K562 (cell line): ENCODE measurements around the gene MAD1L1. TPM values are rescaled to one million over a fixed set of nuclear protein-coding genes. Genes with fewer than 3 reads are reported as not detected.

Experiments
- ATAC-seq: fragments of 200-7000 bp; cut with Tn5 transposase; 3 replicates; pipeline ENCODE4 v1.9.1; 2020; ENCODE audit warnings: moderate library complexity
- BruUV-seq: library from RNA; stranded (reverse); fragments of 400-500 nt; replicated peaks from 2 replicates; lab custom pipeline; 2021; lab: Mats Ljungman, UMichigan
- CTCF ChIA-PET: fragments of 300-600 bp; formaldehyde crosslinking; extraction: SDS; loops from one replicate; lab custom pipeline; 2021; ENCODE audit warnings: low intra/inter-chr PET ratio; lab: Yijun Ruan, JAX
- POLR2A ChIA-PET: fragments of 300-600, 350-650 bp; sonication (Branson Sonifier 250); formaldehyde crosslinking; extraction: SDS; loops from one replicate; lab custom pipeline; 2021; ENCODE audit warnings: antibody characterized with exemption, inconsistent platforms; lab: Yijun Ruan, JAX
- DNase-seq, 4 experiments: peaks; one replicate each; pipeline versions ENCODE4 v3.0.0 to v3.0.0-alpha.2; 2011 to 2018; ENCODE audit warnings: low spot score in 3 of 4, mixed read lengths in 3 of 4; ENCODE audit errors: extremely low read depth in 1 of 4
- FAIRE-seq: peaks from 2 replicates; lab custom pipeline; 2011; peaks lifted over from hg19 to GRCh38; lab: Jason Lieb, UNC
- H2AFZ ChIP-seq: 2 replicates; pipeline ENCODE4 v1.6.0; 2011; ENCODE audit warnings: low read depth, low read length, control low read depth, inconsistent platforms
- H3K27ac ChIP-seq: fragments of 200-600 bp; 3 replicates; pipeline ENCODE4 v1.8.0; 2011; ENCODE audit warnings: low read depth, mild to moderate bottlenecking, control low read depth, inconsistent platforms, low read length, moderate library complexity, mixed read lengths; ENCODE audit errors: extremely low read depth
- H3K27me3 ChIP-seq, 2 experiments: fragments of 300-600 bp in 1 of 2; 2 replicates in 1 of 2; 3 replicates in 1 of 2; pipeline versions ENCODE4 v1.6.0 to v1.8.0; 2011; ENCODE audit warnings: inconsistent platforms in 2 of 2, low read length in 2 of 2, mild to moderate bottlenecking in 1 of 2, mixed read lengths in 1 of 2, moderate library complexity in 1 of 2; ENCODE audit not compliant: control insufficient read depth in 2 of 2, insufficient read depth in 2 of 2
- H3K36me3 ChIP-seq: fragments of 300-600 bp; 3 replicates; pipeline ENCODE4 v1.8.0; 2011; ENCODE audit warnings: mild to moderate bottlenecking, low read length, inconsistent platforms; ENCODE audit not compliant: control insufficient read depth, insufficient read depth
- H3K4me1 ChIP-seq, 2 experiments: fragments of 200-600 bp in 1 of 2; replicated peaks in 1 of 2; 2 replicates in 1 of 2; 3 replicates in 1 of 2; pipeline versions ENCODE4 v1.5.1 to v1.8.0; 2011; ENCODE audit warnings: inconsistent platforms in 2 of 2, low read length in 2 of 2, mild to moderate bottlenecking in 1 of 2, mixed read lengths in 1 of 2, moderate library complexity in 1 of 2; ENCODE audit not compliant: control insufficient read depth in 2 of 2, insufficient read depth in 2 of 2
- H3K4me2 ChIP-seq: 2 replicates; pipeline ENCODE4 v1.6.1; 2011; ENCODE audit warnings: low read length, control low read depth, inconsistent platforms, mixed read lengths; ENCODE audit not compliant: insufficient read depth
- H3K4me3 ChIP-seq: fragments of 200-600 bp; sonication (generic), shearing (Covaris generic); 2 replicates; pipeline ENCODE4 v1.5.1; 2016; ENCODE audit warnings: control low read depth, inconsistent platforms
- H3K79me2 ChIP-seq: fragments of 200-600 bp; 3 replicates; pipeline ENCODE4 v1.8.0; 2011; ENCODE audit warnings: low read length, inconsistent platforms; ENCODE audit not compliant: control insufficient read depth, insufficient read depth
- H3K9ac ChIP-seq, 2 experiments: 2 replicates each; pipeline versions ENCODE4 v1.6.0 to v1.6.1; 2011; ENCODE audit warnings: low read depth in 2 of 2, low read length in 2 of 2, control low read depth in 1 of 2, inconsistent platforms in 1 of 2, mild to moderate bottlenecking in 1 of 2, mixed read lengths in 1 of 2; ENCODE audit not compliant: insufficient read depth in 1 of 2
- H3K9me1 ChIP-seq: one replicate; pipeline ENCODE4 v1.6.0; 2011; ENCODE audit warnings: inconsistent platforms, mild to moderate bottlenecking, low read length, moderate library complexity; ENCODE audit not compliant: control insufficient read depth, insufficient read depth
- H3K9me3 ChIP-seq: replicated peaks from 2 replicates; pipeline ENCODE4 v1.5.1; 2011; ENCODE audit warnings: low read depth, low read length, inconsistent platforms; ENCODE audit not compliant: control insufficient read depth, insufficient read depth
- H4K20me1 ChIP-seq: replicated peaks from 2 replicates; pipeline ENCODE4 v1.6.1; 2011; ENCODE audit warnings: low read length, inconsistent platforms, mixed read lengths; ENCODE audit not compliant: control insufficient read depth, insufficient read depth
- CCAR2 ChIP-seq: fragments of 200-400 bp; formaldehyde crosslinking; IDR thresholded peaks from 2 replicates; pipeline ENCODE4 v1.6.1; 2017; ENCODE audit warnings: mild to moderate bottlenecking, low read depth, low read length
- CEBPG ChIP-seq, 3 experiments: fragments of 200-800 bp in 1 of 3; sonication (Bioruptor generic) in 1 of 3; sonication (generic) in 1 of 3; formaldehyde crosslinking in 1 of 3; IDR thresholded peaks in 2 of 3; conservative IDR thresholded peaks in 1 of 3; 2 replicates each; pipeline versions ENCODE4 v1.6.1 to v1.8.0; 2016 to 2022; ENCODE audit warnings: missing compliant biosample characterization in 2 of 3, missing genetic modification characterization in 2 of 3, mild to moderate bottlenecking in 1 of 3, missing genetic modification reagents in 1 of 3
- EWSR1 ChIP-seq: fragments of 450-650 bp; IDR thresholded peaks from 2 replicates; pipeline ENCODE4 v1.6.1; 2018; ENCODE audit warnings: borderline replicate concordance, mild to moderate bottlenecking, low read depth, moderate library complexity; ENCODE audit not compliant: partially characterized antibody
- HMG20A ChIP-seq: fragments of 450-650 bp; formaldehyde crosslinking; conservative IDR thresholded peaks from 2 replicates; pipeline ENCODE4 v1.4.0; 2020; ENCODE audit warnings: mild to moderate bottlenecking, mixed read lengths
- HNRNPL ChIP-seq: fragments of 200-400 bp; formaldehyde crosslinking; IDR thresholded peaks from 2 replicates; pipeline ENCODE4 v1.6.1; 2017; ENCODE audit warnings: low read depth, mild to moderate bottlenecking, low read length
- KLF6 ChIP-seq: fragments of 250-450 bp; sonication (Bioruptor Pico); IDR thresholded peaks from 2 replicates; pipeline ENCODE4 v1.4.0; 2020; ENCODE audit warnings: mild to moderate bottlenecking, moderate library complexity, borderline replicate concordance
- ZNF707 ChIP-seq: fragments of 250-450 bp; sonication (Bioruptor Pico); conservative IDR thresholded peaks from 2 replicates; pipeline ENCODE4 v1.8.0; 2022; ENCODE audit warnings: inconsistent platforms, mild to moderate bottlenecking, moderate library complexity
- WGBS: fragments of 100-300 bp; shearing (Covaris generic); methylation state at CpG from one replicate; pipeline ENCODE4 v1.1.6; 2016; ENCODE audit warnings: low coverage, mixed read lengths; ENCODE audit not compliant: insufficient coverage; ENCODE audit errors: missing lambda C conversion rate; 5-methylcytosine and 5-hydroxymethylcytosine counted together
- in situ Hi-C: fragments of 300-500 bp; cut with MboI; formaldehyde crosslinking; loops from 4 replicates; pipeline ENCODE4 v1.15.0; 2018; ENCODE audit warnings: inconsistent platforms, mixed read lengths
- intact Hi-C: fragments of 100-400 bp; cut with micrococcal nuclease; formaldehyde crosslinking; loops from 2 replicates; pipeline ENCODE4 v1.14.2; 2022
- polyA plus RNA-seq, 8 experiments: library from polyadenylated mRNA; depleted of rRNA in 4 of 8; stranded (reverse) in 5 of 8; unstranded in 3 of 8; fragments of >200 nt; fragmentation: Nextera tagmentation in 2 of 8; fragmentation: Illumina TruSeq in 1 of 8; extraction: Ambion mirVana in 2 of 8; extraction: Trizol in 1 of 8; gene quantifications; 2 replicates each; pipeline versions ENCODE4 v1.2.1 to v1.2.3, GENCODE V29; 2011 to 2014; ENCODE audit warnings: inconsistent platforms in 1 of 8, missing spikeins in 1 of 8
- total RNA-seq, 7 experiments: library from RNA; depleted of rRNA in 6 of 7; stranded (reverse); fragments of >200 nt in 6 of 7; fragmentation: Illumina TruSeq in 2 of 7; extraction: Trizol in 2 of 7; gene quantifications; 2 replicates each; pipeline versions ENCODE4 v1.2.1 to v1.2.3, GENCODE V29; 2011 to 2021; ENCODE audit warnings: low replicate concordance in 1 of 7

Gene MAD1L1
- total and polyA plus RNA-seq, 9 of the 15 experiments (the other 6 are each of a cell fraction or from before 2014, with no cell fraction given) = 1.7 to 89.7 (median 18.0) TPM

DNA sequence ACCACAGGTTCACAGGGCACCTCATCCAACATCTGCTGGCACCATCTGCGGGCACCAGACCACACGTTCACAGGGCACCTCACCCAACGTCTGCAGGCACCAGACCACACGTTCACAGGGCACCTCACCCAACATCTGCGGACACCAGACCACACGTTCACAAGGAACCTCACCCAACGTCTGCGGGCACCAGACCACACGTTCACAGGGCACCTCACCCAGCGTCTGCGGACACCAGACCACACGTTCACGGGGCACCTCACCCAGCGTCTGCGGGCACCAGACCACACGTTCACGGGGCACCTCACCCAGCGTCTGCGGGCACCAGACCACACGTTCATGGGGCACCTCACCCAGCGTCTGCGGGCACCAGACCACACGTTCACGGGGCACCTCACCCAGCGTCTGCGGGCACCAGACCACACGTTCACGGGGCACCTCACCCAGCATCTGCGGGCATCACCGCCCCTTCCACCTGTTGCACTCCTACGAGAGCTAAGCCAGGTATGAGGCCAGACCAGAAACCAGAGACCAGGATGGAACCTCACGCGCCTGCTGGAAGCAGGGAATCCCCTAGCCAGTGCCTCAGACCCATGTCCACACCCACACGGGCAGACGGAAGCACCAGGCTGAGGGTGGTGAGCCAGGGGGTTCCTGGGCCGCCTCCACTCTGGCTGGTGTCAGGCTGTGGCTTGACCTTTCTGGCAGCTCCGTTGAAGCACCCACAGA, 182.8 kb downstream of the MAD1L1 start:
- H3K9me1 ChIP-seq = no peaks in the 10 kb centered on the region
- POLR2A ChIA-PET = no interaction called here
- H3K9ac ChIP-seq = peak overlapping the region in 1 of 2 experiments; percentile 45; a peak in 1 of 4 replicates
- H3K9me3 ChIP-seq = no peaks in the 10 kb centered on the region
- no peaks in the 10 kb centered on the region; a peak in 1 of 5 replicates for H3K27me3 ChIP-seq
- 77% methylated on average over 13 of the region's 37 CpGs for WGBS
- DNase-seq = no peak
- no peak for ATAC-seq
- peaks cover 0 to 48% of the 10 kb centered on the region in 2 experiments; a peak in 2 of 5 replicates for H3K4me1 ChIP-seq
- H3K36me3 ChIP-seq = peaks cover 2% of the 10 kb centered on the region; the same call in 1 of the 3 replicates
- no TSS peak for BruUV-seq
- no peak overlapping the region for H2AFZ ChIP-seq
- no peaks in the 10 kb centered on the region for H3K79me2 ChIP-seq
- in situ Hi-C loops = no loop called here
- no peak overlapping the region for H3K4me2 ChIP-seq
- H3K4me3 ChIP-seq = no peak overlapping the region
- intact Hi-C loops = no loop called here
- TF ChIP-seq CCAR2 (no peak), HNRNPL (peak; percentile 46; the same call in 1 of the 2 replicates)
- no peaks in the 10 kb centered on the region for H4K20me1 ChIP-seq
- CTCF ChIA-PET = no interaction called here
- no peak overlapping the region for H3K27ac ChIP-seq
- no peak for FAIRE-seq

DNA sequence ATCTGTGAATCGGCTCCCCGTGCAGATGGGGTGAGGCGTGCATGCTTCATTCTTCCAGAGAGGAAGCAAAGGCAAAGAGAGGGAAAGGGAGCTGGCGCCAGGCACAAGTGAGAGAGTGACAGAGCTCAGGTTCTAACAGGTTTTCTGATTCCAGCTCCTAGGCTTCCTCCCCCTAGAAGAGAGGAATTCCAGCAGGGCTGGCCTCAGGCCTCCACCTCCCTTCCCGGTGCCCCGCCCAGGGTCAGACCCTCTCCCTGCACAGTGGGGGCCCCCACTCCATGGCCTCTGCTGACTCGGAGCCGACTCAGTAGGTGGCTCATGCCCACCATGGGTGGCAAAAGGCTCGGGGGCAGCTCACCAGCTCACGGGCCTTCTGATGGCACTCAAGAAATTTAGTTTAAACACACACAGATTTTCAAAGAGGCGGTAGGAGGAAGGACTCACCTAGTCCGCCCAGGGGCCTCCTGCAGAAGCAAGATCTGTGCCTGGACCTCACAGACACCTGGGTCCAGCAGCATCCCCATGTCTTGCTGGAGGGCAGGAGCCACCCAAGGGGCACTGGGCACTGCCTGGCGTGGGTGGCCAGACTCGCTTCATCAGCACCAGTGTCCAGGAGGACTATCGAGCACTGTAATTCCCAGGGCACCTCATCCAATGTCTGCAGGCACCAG, 183.5 kb downstream of the MAD1L1 start:
- FAIRE-seq (no peak), ATAC-seq (no peak)

More for the DNA sequence above, 183.5 kb downstream of the MAD1L1 start:
- Histone ChIP-seq H3K9me3 (no peaks in the 10 kb centered on the region), H3K36me3 (peaks cover 3% of the 10 kb centered on the region; the same call in 2 of the 3 replicates), H3K4me2 (no peak overlapping the region), H3K9ac (peak overlapping the region in 1 of 2 experiments; percentile 45; a peak in 1 of 4 replicates), H3K27me3 (no peaks in the 10 kb centered on the region; a peak in 1 of 5 replicates), H3K27ac (no peak overlapping the region), H3K9me1 (no peaks in the 10 kb centered on the region), H2AFZ (no peak overlapping the region), H3K4me1 (peaks cover 0 to 46% of the 10 kb centered on the region in 2 experiments; a peak in 2 of 5 replicates), H3K79me2 (no peaks in the 10 kb centered on the region), H4K20me1 (no peaks in the 10 kb centered on the region), H3K4me3 (no peak overlapping the region)
- intact Hi-C loops = no loop called here
- ChIA-PET POLR2A (no interaction called here), CTCF (no interaction called here)
- no TSS peak for BruUV-seq
- in situ Hi-C loops = no loop called here
- TF ChIP-seq CEBPG (CRISPR knock-in tag; IDR thresholded peaks at IDR 0.05) = no peak
- TF ChIP-seq CEBPG (tag; conservative IDR thresholded peaks at IDR 0.05 in 1 of 2, IDR thresholded peaks at IDR 0.05 in 1 of 2) = no peak
- TF ChIP-seq EWSR1 = no peak
- no peak for TF ChIP-seq HMG20A (CRISPR knock-in tag)
- no peak for TF ChIP-seq ZNF707 (CRISPR knock-in tag)
- no peak for TF ChIP-seq KLF6 (CRISPR knock-in tag)
- WGBS = 89% methylated on average over 13 of the region's 15 CpGs
- no peak for DNase-seq
